SKM-1 (cell line): ENCODE measurements around the gene MRPS12.

ENCODE experiments used
- DNase-seq: peaks from one replicate; lab custom pipeline; 2025; ENCODE audit not compliant: unreplicated experiment; lab: John Stamatoyannopoulos, UW

The MRPS12 gene

DNA sequence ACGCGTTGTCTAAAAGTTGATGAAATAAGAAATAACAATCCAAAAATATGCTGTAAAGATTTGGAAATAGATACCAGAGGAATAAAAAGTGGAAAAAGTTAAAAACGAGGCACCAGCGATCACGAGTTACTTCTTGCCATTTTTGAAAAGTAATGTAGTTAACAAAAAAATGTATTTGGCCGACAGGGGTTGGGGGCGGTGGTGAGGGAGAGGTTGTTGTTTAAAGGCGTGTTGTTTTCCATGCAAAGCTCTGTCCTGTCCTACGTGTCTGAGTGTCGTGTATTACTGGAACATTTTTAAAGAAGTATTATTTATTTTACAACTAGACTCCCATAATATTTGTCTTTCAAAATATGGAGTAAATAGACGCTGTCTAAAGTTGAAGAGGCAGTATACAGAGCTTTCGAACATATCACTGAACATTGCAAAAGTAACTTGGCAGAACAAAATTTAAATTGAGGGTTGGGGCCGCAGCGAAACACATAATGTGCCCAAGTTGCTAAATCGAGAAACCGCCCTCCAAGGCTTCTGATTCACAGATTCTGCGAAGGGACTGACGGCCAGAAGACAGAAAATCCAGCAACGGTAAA lies 44.0 kb downstream of the MRPS12 start:
- DNase-seq: no peak

DNA sequence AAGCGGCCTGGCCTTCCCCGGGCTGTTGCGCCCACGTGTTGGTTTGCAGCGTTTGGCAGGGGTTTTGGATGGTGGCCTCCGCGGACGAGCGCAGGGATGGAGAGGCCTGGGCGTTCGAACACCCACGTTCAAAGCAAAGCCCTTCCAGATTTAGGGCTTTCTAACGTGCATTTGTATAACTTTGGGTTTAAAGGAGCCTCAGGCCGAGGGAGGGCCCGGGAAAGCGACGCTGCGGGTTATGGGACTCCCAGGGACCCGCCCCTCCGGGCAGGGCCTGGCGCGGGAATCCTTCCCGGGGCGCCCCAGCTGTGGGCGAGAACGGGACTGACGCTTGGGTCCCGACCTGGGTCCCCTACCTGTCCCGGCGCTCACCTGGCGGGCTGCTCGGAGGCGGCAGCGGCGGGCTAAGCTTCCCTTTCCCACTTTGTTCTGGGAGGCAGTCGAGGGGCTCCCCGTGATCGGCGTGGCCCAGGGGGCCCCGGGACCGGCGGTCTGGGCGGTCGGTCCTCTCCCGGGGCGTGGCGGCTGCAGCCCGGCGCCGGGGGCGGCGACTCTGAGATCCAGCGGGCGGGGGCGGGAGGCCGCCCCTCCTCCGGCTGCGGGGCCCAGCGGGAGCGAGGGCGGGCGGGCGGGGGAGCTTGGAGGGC lies 44.6 kb downstream of the MRPS12 start, which contains the start of gene FBXO17:
Gene FBXO17 (minus strand): TSS at position 529 of the 647 bp plus-strand sequence. CDS start 25,423 bp downstream, outside the sequence.
- no peak for DNase-seq

DNA sequence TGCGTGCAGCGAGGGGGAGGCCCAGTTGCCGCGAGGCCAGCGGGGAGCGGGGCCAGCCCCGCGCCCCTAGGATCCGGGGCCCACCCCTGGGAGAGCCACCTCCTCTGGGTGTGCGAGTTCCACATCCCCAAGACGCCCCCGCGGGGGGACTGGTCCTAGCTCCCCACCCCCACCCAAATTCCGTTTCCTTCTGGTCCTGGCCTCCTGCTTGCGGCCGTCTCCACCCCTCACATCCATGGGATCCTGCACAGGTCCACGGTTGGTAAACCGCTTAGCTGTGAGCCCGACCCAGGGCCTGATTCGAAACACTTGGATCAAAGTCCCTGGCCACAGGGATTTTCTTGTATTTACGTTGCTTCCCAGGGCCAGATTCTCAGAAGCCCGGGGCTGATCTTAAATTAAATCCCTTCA lies 45.1 kb downstream of the MRPS12 start:
- DNase-seq: no peak

DNA sequence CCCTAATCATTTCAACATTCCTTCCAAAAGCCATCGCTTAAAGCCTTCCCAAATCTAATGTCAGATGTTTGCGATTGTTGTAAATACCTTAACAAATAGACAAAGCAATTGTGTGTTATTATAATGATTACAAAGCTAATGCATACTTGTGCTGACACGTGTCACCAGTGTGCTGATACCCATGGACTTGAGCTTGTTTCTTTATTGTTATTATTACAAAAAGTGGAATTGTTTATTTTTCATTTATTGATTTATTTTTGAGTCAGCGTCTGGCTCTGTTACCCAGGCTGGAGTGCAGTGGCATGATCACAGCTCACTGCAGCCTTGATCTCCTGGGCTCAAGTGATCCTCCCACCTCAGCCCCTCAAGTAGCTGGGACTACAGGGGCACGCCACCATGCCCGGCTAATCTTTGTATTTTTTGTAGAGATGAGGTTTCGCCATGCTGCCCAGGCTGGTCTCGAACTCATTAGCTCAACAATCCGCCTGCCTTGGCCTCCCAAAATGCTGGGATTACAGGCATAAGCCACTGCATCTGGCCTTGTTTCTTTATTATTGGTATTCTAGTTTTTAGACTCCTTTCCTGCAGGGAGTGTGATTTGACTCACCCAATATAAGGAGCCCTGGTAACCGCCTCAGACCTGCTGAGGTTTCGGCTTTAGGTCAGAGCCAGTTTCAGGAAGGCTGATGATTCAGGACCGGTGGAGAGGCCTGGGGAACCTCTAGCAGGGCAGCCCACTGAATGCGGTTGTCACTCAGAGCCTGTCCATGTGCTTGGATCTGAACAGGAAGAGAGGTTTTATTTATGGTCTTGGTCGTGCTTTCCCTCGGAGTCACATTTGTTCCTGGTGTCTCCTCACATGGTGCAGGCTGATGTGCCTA lies 46.9 kb downstream of the MRPS12 start:
- DNase-seq: no peak

DNA sequence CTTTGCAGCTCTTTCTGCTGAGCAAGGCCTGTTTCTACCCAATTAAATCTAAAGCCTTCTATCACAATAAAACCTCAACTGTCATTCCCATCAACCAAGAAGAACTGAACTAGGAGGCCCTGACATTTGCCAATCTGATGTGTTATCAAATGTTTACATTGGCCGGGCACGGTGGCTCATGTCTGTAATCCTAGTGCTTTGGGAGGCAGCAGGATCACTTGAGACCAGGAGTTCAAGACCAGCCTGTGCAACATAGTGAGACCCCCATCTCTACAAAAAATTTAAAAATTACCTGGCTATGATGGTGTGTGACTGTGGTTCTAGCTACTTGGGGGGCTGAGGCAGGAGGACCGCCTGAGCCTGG lies 47.6 kb downstream of the MRPS12 start:
- no peak for DNase-seq

DNA sequence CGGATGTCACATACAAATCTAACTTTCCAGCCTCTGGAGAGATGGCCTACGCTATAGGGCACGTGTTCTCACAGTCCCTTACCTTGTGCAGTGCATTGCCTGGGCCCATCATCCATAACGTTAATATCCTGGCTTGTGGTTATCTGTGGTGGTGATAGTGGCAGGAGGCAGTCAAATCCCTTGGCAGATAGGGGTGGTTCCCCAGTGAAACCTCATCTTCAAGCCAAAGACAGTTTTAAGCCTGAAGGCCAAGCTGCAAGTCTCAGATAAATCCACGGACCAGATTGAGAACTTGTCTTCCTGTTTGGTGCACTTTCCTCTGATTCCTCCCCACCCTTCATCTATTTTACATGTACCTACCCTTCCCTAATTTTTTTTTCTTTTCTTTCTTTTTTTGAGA lies 49.1 kb downstream of the MRPS12 start:
- DNase-seq: no peak

DNA sequence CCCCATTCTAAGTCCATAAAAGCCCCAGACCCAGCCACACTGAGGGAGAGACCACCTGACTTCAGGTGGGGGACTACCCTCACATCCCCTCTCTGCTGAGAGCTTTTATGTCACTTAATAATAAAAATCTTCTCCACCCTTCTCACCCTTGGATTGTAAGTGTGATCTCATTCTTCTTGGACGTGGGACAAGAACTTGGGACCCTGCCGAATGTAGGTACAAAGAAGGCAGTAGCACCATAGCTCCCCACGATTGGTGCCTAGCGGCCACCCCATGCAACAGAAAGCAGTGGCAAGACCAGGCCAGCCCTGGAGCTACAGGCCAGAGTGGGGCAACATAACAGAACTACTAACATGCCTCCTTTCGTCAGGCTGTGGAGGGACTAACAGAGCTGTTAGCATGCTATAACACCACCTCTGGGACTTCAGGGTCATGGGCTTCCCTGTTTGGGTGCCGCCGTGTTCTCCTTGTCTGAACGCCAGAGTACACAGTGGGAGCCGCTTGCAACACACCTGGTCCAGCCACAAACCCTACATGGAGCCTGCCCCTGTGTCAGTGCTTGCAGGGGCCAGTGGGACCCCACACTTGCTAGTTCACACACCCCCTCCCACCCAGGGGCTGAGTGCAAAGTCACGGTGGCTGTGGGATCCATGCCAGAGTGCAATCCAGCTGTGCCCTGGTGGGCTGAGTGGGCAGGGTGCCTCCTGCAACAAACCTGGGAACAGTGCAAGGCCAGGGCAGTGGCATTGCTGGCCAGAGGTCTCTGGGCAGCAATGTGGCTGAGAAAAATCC lies 50.0 kb downstream of the MRPS12 start:
- no peak for DNase-seq
